ENCODE results near the gene IFRD1. TPM values are rescaled to one million over a fixed set of nuclear protein-coding genes. Genes with fewer than 3 reads are reported as not detected.
A peak's percentile ranks its signal among the peaks of the same experiment; 100 is the strongest.

IFRD1 gene
- total RNA-seq, 1 experiment from 2014 or later, result 73.4 TPM

- BruUV-seq (replicated peaks), result no TSS peak
- TF ChIP-seq, protein P1, sequence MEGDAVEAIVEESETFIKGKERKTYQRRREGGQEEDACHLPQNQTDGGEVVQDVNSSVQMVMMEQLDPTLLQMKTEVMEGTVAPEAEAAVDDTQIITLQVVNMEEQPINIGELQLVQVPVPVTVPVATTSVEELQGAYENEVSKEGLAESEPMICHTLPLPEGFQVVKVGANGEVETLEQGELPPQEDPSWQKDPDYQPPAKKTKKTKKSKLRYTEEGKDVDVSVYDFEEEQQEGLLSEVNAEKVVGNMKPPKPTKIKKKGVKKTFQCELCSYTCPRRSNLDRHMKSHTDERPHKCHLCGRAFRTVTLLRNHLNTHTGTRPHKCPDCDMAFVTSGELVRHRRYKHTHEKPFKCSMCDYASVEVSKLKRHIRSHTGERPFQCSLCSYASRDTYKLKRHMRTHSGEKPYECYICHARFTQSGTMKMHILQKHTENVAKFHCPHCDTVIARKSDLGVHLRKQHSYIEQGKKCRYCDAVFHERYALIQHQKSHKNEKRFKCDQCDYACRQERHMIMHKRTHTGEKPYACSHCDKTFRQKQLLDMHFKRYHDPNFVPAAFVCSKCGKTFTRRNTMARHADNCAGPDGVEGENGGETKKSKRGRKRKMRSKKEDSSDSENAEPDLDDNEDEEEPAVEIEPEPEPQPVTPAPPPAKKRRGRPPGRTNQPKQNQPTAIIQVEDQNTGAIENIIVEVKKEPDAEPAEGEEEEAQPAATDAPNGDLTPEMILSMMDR (conservative IDR thresholded peaks at IDR 0.05; ENCODE audit: low read depth, low read length), result no peak
- TF ChIP-seq EZH2phosphoT487 (IDR thresholded peaks at IDR 0.05; ENCODE audit: borderline replicate concordance, low read length), result no peak
- no peak for TF ChIP-seq EZH2 (IDR thresholded peaks at IDR 0.05; ENCODE audit: low read length, unreplicated experiment)
- Histone ChIP-seq H3K27me3 (ENCODE audit: low read length) (no peaks in the 10 kb centered on the region), H3K4me2 (ENCODE audit: low read length) (peak overlapping the region; percentile 97; the same call in 1 of the 2 replicates), H3K79me2 (ENCODE audit: low read length) (peaks cover 30% of the 10 kb centered on the region), H3F3A (ENCODE audit: low read length, unreplicated experiment) (peaks cover 4% of the 10 kb centered on the region), H3K36me3 (ENCODE audit: low read depth, low read length) (no peaks in the 10 kb centered on the region), H2AFZ (ENCODE audit: low read length) (no peak overlapping the region), H4K20me1 (ENCODE audit: low read length) (peaks cover 26% of the 10 kb centered on the region), H3K9me3 (ENCODE audit: low read length) (no peaks in the 10 kb centered on the region), H3K27ac (ENCODE audit: low read length) (no peak overlapping the region), H3K4me3 (ENCODE audit: low read length) (no peak overlapping the region), H3K9ac (ENCODE audit: low read length) (no peak overlapping the region), H3K4me1 (ENCODE audit: insufficient read depth, low read length) (peaks cover 22% of the 10 kb centered on the region), H3K9me2 (replicated peaks; ENCODE audit: low read length) (no peaks in the 10 kb centered on the region)
- CTCF ChIA-PET, result no interaction called here
- no peak for ATAC-seq
- no peak for DNase-seq
- intact Hi-C loops (cut with micrococcal nuclease), result no loop called here
- POLR2A ChIA-PET (ENCODE audit: unreplicated experiment), result no interaction called here
Measured at GRCh38 chr7:112448381-112448780, 1.9 kb upstream of the IFRD1 start.

- H3K27ac ChIP-seq (ENCODE audit: low read length), result peak overlapping the region; percentile 80
- no peaks in the 10 kb centered on the region for H3K9me2 ChIP-seq (replicated peaks; ENCODE audit: low read length)
- BruUV-seq (replicated peaks), result no TSS peak
- peak overlapping the region; percentile 97 for H3K4me2 ChIP-seq (ENCODE audit: low read length)
- peaks cover 27% of the 10 kb centered on the region for H3K4me1 ChIP-seq (ENCODE audit: insufficient read depth, low read length)
- no peaks in the 10 kb centered on the region for H3K9me3 ChIP-seq (ENCODE audit: low read length)
- H2AFZ ChIP-seq (ENCODE audit: low read length), result no peak overlapping the region
- intact Hi-C loops (cut with micrococcal nuclease), result loop anchor here (1.0 kb wide), 1 partner anchor 26 kb away; no protein-coding TSS in a partner anchor
- H3K27me3 ChIP-seq (ENCODE audit: low read length), result no peaks in the 10 kb centered on the region
- TF ChIP-seq, protein P1 (conservative IDR thresholded peaks at IDR 0.05; ENCODE audit: low read depth, low read length), result no peak
- no peak for TF ChIP-seq EZH2 (IDR thresholded peaks at IDR 0.05; ENCODE audit: low read length, unreplicated experiment)
- no peak for TF ChIP-seq EZH2phosphoT487 (IDR thresholded peaks at IDR 0.05; ENCODE audit: borderline replicate concordance, low read length)
- H4K20me1 ChIP-seq (ENCODE audit: low read length), result peaks cover 31% of the 10 kb centered on the region
- ChIA-PET POLR2A (ENCODE audit: unreplicated experiment) (interaction anchor here (0.5 kb wide), 1 partner anchor 56 kb away, joined by 5 read pairs; no protein-coding TSS in a partner anchor), CTCF (interaction anchor here (0.7 kb wide), 1 partner anchor 256 kb away, joined by 3 read pairs; no protein-coding TSS in a partner anchor)
- DNase-seq (peak; percentile 19), ATAC-seq (no peak)
- peak overlapping the region; percentile 96; the same call in 1 of the 2 replicates for H3K4me3 ChIP-seq (ENCODE audit: low read length)
- no peaks in the 10 kb centered on the region for H3K36me3 ChIP-seq (ENCODE audit: low read depth, low read length)
- H3F3A ChIP-seq (ENCODE audit: low read length, unreplicated experiment), result peaks cover 4% of the 10 kb centered on the region
- no peak overlapping the region for H3K9ac ChIP-seq (ENCODE audit: low read length)
- peaks cover 35% of the 10 kb centered on the region for H3K79me2 ChIP-seq (ENCODE audit: low read length)
Measured at GRCh38 chr7:112448891-112449290, 1.4 kb upstream of the IFRD1 start.

DNA sequence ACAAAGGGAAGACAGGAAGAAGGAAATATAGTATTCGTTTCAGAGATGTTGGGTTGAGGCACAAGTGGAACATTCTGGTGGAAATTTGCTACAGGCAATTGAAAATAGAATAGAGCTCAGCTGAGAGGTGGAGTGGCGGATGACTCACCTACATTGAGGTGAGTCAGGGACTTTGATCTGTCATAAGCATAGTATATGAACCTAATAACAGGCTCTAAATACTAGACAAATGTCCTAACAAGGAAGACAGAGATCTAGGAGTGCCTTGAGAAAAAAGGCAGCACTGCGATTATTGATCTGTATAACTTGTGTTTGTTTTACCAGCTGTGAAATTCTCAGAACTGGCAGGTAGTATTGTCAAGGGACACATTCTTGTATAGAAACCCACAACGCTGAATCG, 907 bp upstream of the IFRD1 start:
- ChIA-PET CTCF (interaction anchor here (0.6 to 0.7 kb wide), 3 partner anchors 257 to 703 kb away, joined by 3 read pairs; no protein-coding TSS in a partner anchor), POLR2A (ENCODE audit: unreplicated experiment) (interaction anchor here (0.5 kb wide), 1 partner anchor 57 kb away, joined by 5 read pairs; no protein-coding TSS in a partner anchor)
- no peaks in the 10 kb centered on the region for H3K9me2 ChIP-seq (replicated peaks; ENCODE audit: low read length)
- ATAC-seq (peak; percentile 53), DNase-seq (peak; percentile 83)
- no TSS peak for BruUV-seq (replicated peaks)
- TF ChIP-seq EZH2phosphoT487 (IDR thresholded peaks at IDR 0.05; ENCODE audit: borderline replicate concordance, low read length), result no peak
- TF ChIP-seq, protein P1 (conservative IDR thresholded peaks at IDR 0.05; ENCODE audit: low read depth, low read length), result no peak
- TF ChIP-seq EZH2 (IDR thresholded peaks at IDR 0.05; ENCODE audit: low read length, unreplicated experiment), result no peak
- H3K4me1 ChIP-seq (ENCODE audit: insufficient read depth, low read length), result peaks cover 29% of the 10 kb centered on the region
- intact Hi-C loops (cut with micrococcal nuclease), result loop anchor here (1.0 kb wide), 1 partner anchor 26 kb away; no protein-coding TSS in a partner anchor
- peaks cover 4% of the 10 kb centered on the region for H3F3A ChIP-seq (ENCODE audit: low read length, unreplicated experiment)
- H3K4me2 ChIP-seq (ENCODE audit: low read length), result peak overlapping the region; percentile 97
- H2AFZ ChIP-seq (ENCODE audit: low read length), result peak overlapping the region; percentile 96
- H3K9me3 ChIP-seq (ENCODE audit: low read length), result no peaks in the 10 kb centered on the region
- H3K4me3 ChIP-seq (ENCODE audit: low read length), result peak overlapping the region; percentile 96
- peaks cover 36% of the 10 kb centered on the region for H4K20me1 ChIP-seq (ENCODE audit: low read length)
- H3K79me2 ChIP-seq (ENCODE audit: low read length), result peaks cover 40% of the 10 kb centered on the region
- peak overlapping the region; percentile 80 for H3K27ac ChIP-seq (ENCODE audit: low read length)
- H3K27me3 ChIP-seq (ENCODE audit: low read length), result no peaks in the 10 kb centered on the region
- H3K9ac ChIP-seq (ENCODE audit: low read length), result peak overlapping the region; percentile 55
- no peaks in the 10 kb centered on the region for H3K36me3 ChIP-seq (ENCODE audit: low read depth, low read length)

Data from PC-3 (cell line).